Frontal cortex (tissue), 4 donors: ENCODE measurements around the gene GOLM1. TPM values are rescaled to one million over a fixed set of nuclear protein-coding genes. Genes with fewer than 3 reads are reported as not detected.
A peak's percentile ranks its signal among the peaks of the same experiment; 100 is the strongest.
"Not testable (repeated sequence)": the region's sequence is repeated elsewhere in the genome, so short reads cannot be mapped to it uniquely, and the experiment has no call there.

ENCODE experiments used
- DNase-seq, 2 donors: peaks; one replicate each; pipeline ENCODE4 v3.0.0; 2012; ENCODE audit warnings: low spot score in 2 of 2
- FAIRE-seq: peaks from 2 replicates; lab custom pipeline; 2012; peaks lifted over from hg19 to GRCh38; lab: Jason Lieb, UNC
- total RNA-seq: library from RNA; depleted of rRNA; stranded (reverse); fragments of >200 nt; gene quantifications from one replicate; pipeline ENCODE4 v1.2.3, GENCODE V29; 2014
- donor health status: control.
- donor health status: control.
- donor health status: control.

GOLM1 gene
- total RNA-seq: 88.9 TPM

GRCh38 chr9:86098824-86099700, at the start of gene GOLM1:
Gene GOLM1 (minus strand): TSS chr9:86099558. CDS start chr9:86079320, 20,238 bp downstream.
- FAIRE-seq: no peak
- DNase-seq: peak; percentile 72 to 74

GRCh38 chr9:86146671-86147070, 47.3 kb upstream of the GOLM1 start:
- FAIRE-seq: not testable (repeated sequence)

GRCh38 chr9:86145960-86146359, 46.6 kb upstream of the GOLM1 start:
- not testable (repeated sequence) for FAIRE-seq, DNase-seq

More at GRCh38 chr9:86146671-86147070, 47.3 kb upstream of the GOLM1 start:
- not testable (repeated sequence) for DNase-seq

GRCh38 chr9:86142973-86143372, 43.6 kb upstream of the GOLM1 start:
- no peak for FAIRE-seq
- DNase-seq: no peak

GRCh38 chr9:86141843-86142242, 42.5 kb upstream of the GOLM1 start:
- FAIRE-seq: no peak
- no peak for DNase-seq

- DNase-seq (no peak), FAIRE-seq (no peak)
Observed at GRCh38 chr9:86135371-86135770, 36.0 kb upstream of the GOLM1 start.

- DNase-seq: no peak
- no peak for FAIRE-seq
Observed at GRCh38 chr9:86134361-86134760, 35.0 kb upstream of the GOLM1 start.

GRCh38 chr9:86128235-86128822, 29.0 kb upstream of the GOLM1 start:
- FAIRE-seq: no peak
- no peak for DNase-seq

- DNase-seq (peak; percentile 14 to 46), FAIRE-seq (no peak)
Observed at GRCh38 chr9:86126998-86127972, 27.9 kb upstream of the GOLM1 start.

- DNase-seq (no peak), FAIRE-seq (no peak)
Observed at GRCh38 chr9:86122311-86122710, 23.0 kb upstream of the GOLM1 start.

GRCh38 chr9:86119457-86119856, 20.1 kb upstream of the GOLM1 start:
- FAIRE-seq (no peak), DNase-seq (no peak)

- FAIRE-seq: no peak
- DNase-seq: peak in 1 of 2 donors; percentile 45
Observed at GRCh38 chr9:86116425-86116824, 17.1 kb upstream of the GOLM1 start.

GRCh38 chr9:86115886-86116285, 16.5 kb upstream of the GOLM1 start:
- FAIRE-seq (no peak), DNase-seq (no peak)

GRCh38 chr9:86112057-86112456, 12.7 kb upstream of the GOLM1 start:
- FAIRE-seq: no peak
- DNase-seq: no peak

- DNase-seq: no peak
- no peak for FAIRE-seq
Observed at GRCh38 chr9:86102626-86103025, 3.3 kb upstream of the GOLM1 start.

- DNase-seq: peak; percentile 31 to 35
- no peak for FAIRE-seq
Observed at GRCh38 chr9:86099701-86100364, 475 bp upstream of the GOLM1 start.

- no peak for DNase-seq
- no peak for FAIRE-seq
Observed at GRCh38 chr9:86097510-86098224, 1.7 kb downstream of the GOLM1 start.

- FAIRE-seq (no peak), DNase-seq (no peak)
Observed at GRCh38 chr9:86096386-86096785, 3.0 kb downstream of the GOLM1 start.
